Measurements from ENCODE around the gene TUBA3D. TPM values are rescaled to one million over a fixed set of nuclear protein-coding genes. Genes with fewer than 3 reads are reported as not detected.
"Not testable (repeated sequence)": the region's sequence is repeated elsewhere in the genome, so short reads cannot be mapped to it uniquely, and the experiment has no call there.

Gene TUBA3D
- 1 to 10 TPM in 1 of 4 donors, under 1 TPM in 1, not detected in 2; 0.89 to 2.0 TPM for total RNA-seq

- 97 to 98% methylated on average over 19 to 27 of the region's 27 CpGs for WGBS, 2 donors
- TF ChIP-seq CTCF (IDR thresholded peaks at IDR 0.05), result no peak
- no peak for TF ChIP-seq POLR2A (IDR thresholded peaks at IDR 0.05)
- H3K4me3 ChIP-seq (ENCODE audit: low read depth, poor library complexity, severe bottlenecking), result no peak within 1 kb of the TSS
- DNase-seq (ENCODE audit: low spot score in 2 of 2), result peak in 1 of 2 donors; percentile 52
- intact Hi-C loops (cut with DNase I; ENCODE audit: low total_unique reads), result no loop called here
These were observed at the start of gene TUBA3D for GRCh38 chr2:131475831-131476230. TUBA3D (plus strand) TSS chr2:131476119; CDS start chr2:131476200, 81 bp downstream.

- TF ChIP-seq CTCF (IDR thresholded peaks at IDR 0.05) (no peak), POLR2A (IDR thresholded peaks at IDR 0.05) (no peak)
- WGBS, 2 donors, result 58 to 61% methylated on average over 5 of the region's 5 CpGs
- H3K4me3 ChIP-seq (ENCODE audit: low read depth, poor library complexity, severe bottlenecking), result no peak overlapping the region
- DNase-seq (ENCODE audit: low spot score in 2 of 2), result no peak
- intact Hi-C loops (cut with DNase I; ENCODE audit: low total_unique reads), result no loop called here
These were observed 49.2 kb upstream of the TUBA3D start for GRCh38 chr2:131426727-131427126.

- intact Hi-C loops (cut with DNase I; ENCODE audit: low total_unique reads), result no loop called here
- no peak for TF ChIP-seq CTCF (IDR thresholded peaks at IDR 0.05)
- DNase-seq (ENCODE audit: low spot score in 2 of 2), result no peak
- WGBS, 2 donors, result 56 to 60% methylated on average over 6 of the region's 6 CpGs
- no peak overlapping the region for H3K4me3 ChIP-seq (ENCODE audit: low read depth, poor library complexity, severe bottlenecking)
These were observed 44.6 kb upstream of the TUBA3D start for GRCh38 chr2:131431336-131431735.

- intact Hi-C loops (cut with DNase I; ENCODE audit: low total_unique reads); H3K4me3 ChIP-seq (ENCODE audit: low read depth, poor library complexity, severe bottlenecking); DNase-seq (ENCODE audit: low spot score in 2 of 2): not testable (repeated sequence)
- WGBS, 2 donors, result 69 to 73% methylated on average over 7 of the region's 7 CpGs
These were observed 35.0 kb upstream of the TUBA3D start for GRCh38 chr2:131440742-131441468.

- H3K4me3 ChIP-seq (ENCODE audit: low read depth, poor library complexity, severe bottlenecking); intact Hi-C loops (cut with DNase I; ENCODE audit: low total_unique reads); DNase-seq (ENCODE audit: low spot score in 2 of 2): not testable (repeated sequence)
- 84 to 93% methylated on average over 85 to 90 of the region's 90 CpGs for WGBS, 2 donors
These were observed 31.0 kb upstream of the TUBA3D start for GRCh38 chr2:131444736-131445514.

GRCh38 chr2:131445515-131445797, 30.5 kb upstream of the TUBA3D start:
- 93 to 94% methylated on average over 15 to 17 of the region's 21 CpGs for WGBS, 2 donors
- intact Hi-C loops (cut with DNase I; ENCODE audit: low total_unique reads), result not testable (repeated sequence)

GRCh38 chr2:131445896-131446295, 30.0 kb upstream of the TUBA3D start:
- no peak for DNase-seq (ENCODE audit: low spot score in 2 of 2)
- WGBS, 2 donors, result 91 to 92% methylated on average over 19 of the region's 19 CpGs
- intact Hi-C loops (cut with DNase I; ENCODE audit: low total_unique reads), result no loop called here
- H3K4me3 ChIP-seq (ENCODE audit: low read depth, poor library complexity, severe bottlenecking), result no peak overlapping the region
- TF ChIP-seq POLR2A (IDR thresholded peaks at IDR 0.05) (no peak), CTCF (IDR thresholded peaks at IDR 0.05) (no peak)

More at GRCh38 chr2:131445515-131445797, 30.5 kb upstream of the TUBA3D start:
- DNase-seq (ENCODE audit: low spot score in 2 of 2); H3K4me3 ChIP-seq (ENCODE audit: low read depth, poor library complexity, severe bottlenecking): not testable (repeated sequence)

- H3K4me3 ChIP-seq (ENCODE audit: low read depth, poor library complexity, severe bottlenecking); intact Hi-C loops (cut with DNase I; ENCODE audit: low total_unique reads); DNase-seq (ENCODE audit: low spot score in 2 of 2): not testable (repeated sequence)
- WGBS, 2 donors, result 80% methylated on average over 9 of the region's 9 CpGs
These were observed 27.9 kb upstream of the TUBA3D start for GRCh38 chr2:131447981-131448380.

GRCh38 chr2:131451265-131451949, 24.5 kb upstream of the TUBA3D start:
- DNase-seq (ENCODE audit: low spot score in 2 of 2); H3K4me3 ChIP-seq (ENCODE audit: low read depth, poor library complexity, severe bottlenecking); intact Hi-C loops (cut with DNase I; ENCODE audit: low total_unique reads): not testable (repeated sequence)
- WGBS, 2 donors, result 54 to 57% methylated on average over 10 of the region's 10 CpGs

GRCh38 chr2:131454914-131455313, 21.0 kb upstream of the TUBA3D start:
- H3K4me3 ChIP-seq (ENCODE audit: low read depth, poor library complexity, severe bottlenecking); intact Hi-C loops (cut with DNase I; ENCODE audit: low total_unique reads); DNase-seq (ENCODE audit: low spot score in 2 of 2): not testable (repeated sequence)
- WGBS, 2 donors, result 68 to 85% methylated on average over 2 of the region's 2 CpGs
